ENCODE measurements around the gene SLC2A1. TPM values are rescaled to one million over a fixed set of nuclear protein-coding genes. Genes with fewer than 3 reads are reported as not detected.
A peak's percentile ranks its signal among the peaks of the same experiment; 100 is the strongest.

SLC2A1 gene
- total RNA-seq (1 to 10 TPM; 1.1 to 3.8 (median 2.0) TPM), polyA plus RNA-seq (1 to 10 TPM; 1.2 to 3.3 (median 2.5) TPM)
- long read RNA-seq, donor 1, partial matches to known transcripts: 2 of 3 reads
- long read RNA-seq, donor 1, other reads (novel, unspliced or antisense): 0 of 3 reads
- long read RNA-seq, donor 2, partial matches to known transcripts: 0 of 3 reads
- long read RNA-seq, donor 2, other reads (novel, unspliced or antisense): 0 of 3 reads

- Histone ChIP-seq H3K4me1 (peaks cover 7% of the 10 kb centered on the region), H3K4me3 (peak within 1 kb of the TSS; percentile 78), H3K9me3 (no peaks in the 10 kb centered on the region), H3K27ac (peak within 1 kb of the TSS; percentile 75), H3K27me3 (ENCODE audit: insufficient read depth in 3 of 3, low read length in 2 of 3) (peaks cover 2 to 46% (median 11%) of the 10 kb centered on the region in 3 donors), H3K36me3 (ENCODE audit: insufficient read depth in 1 of 2, low read depth in 1 of 2) (no peaks in the 10 kb centered on the region)
- TF ChIP-seq, protein P1, sequence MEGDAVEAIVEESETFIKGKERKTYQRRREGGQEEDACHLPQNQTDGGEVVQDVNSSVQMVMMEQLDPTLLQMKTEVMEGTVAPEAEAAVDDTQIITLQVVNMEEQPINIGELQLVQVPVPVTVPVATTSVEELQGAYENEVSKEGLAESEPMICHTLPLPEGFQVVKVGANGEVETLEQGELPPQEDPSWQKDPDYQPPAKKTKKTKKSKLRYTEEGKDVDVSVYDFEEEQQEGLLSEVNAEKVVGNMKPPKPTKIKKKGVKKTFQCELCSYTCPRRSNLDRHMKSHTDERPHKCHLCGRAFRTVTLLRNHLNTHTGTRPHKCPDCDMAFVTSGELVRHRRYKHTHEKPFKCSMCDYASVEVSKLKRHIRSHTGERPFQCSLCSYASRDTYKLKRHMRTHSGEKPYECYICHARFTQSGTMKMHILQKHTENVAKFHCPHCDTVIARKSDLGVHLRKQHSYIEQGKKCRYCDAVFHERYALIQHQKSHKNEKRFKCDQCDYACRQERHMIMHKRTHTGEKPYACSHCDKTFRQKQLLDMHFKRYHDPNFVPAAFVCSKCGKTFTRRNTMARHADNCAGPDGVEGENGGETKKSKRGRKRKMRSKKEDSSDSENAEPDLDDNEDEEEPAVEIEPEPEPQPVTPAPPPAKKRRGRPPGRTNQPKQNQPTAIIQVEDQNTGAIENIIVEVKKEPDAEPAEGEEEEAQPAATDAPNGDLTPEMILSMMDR (IDR thresholded peaks at IDR 0.05): no peak
- DNase-seq (peak; percentile 86 to 91), ATAC-seq (peak; percentile 83 to 97 (median 88))
- 0 to 1% (median 0%) methylated on average over 63 to 87 of the region's 87 CpGs for WGBS, 3 donors
- intact Hi-C loops (cut with DNase I): no loop called here
Measured at GRCh38 chr1:42958488-42959319, at the start of gene SLC2A1. Gene SLC2A1 (minus strand): TSS chr1:42958868. CDS start chr1:42958651, 217 bp downstream.

DNA sequence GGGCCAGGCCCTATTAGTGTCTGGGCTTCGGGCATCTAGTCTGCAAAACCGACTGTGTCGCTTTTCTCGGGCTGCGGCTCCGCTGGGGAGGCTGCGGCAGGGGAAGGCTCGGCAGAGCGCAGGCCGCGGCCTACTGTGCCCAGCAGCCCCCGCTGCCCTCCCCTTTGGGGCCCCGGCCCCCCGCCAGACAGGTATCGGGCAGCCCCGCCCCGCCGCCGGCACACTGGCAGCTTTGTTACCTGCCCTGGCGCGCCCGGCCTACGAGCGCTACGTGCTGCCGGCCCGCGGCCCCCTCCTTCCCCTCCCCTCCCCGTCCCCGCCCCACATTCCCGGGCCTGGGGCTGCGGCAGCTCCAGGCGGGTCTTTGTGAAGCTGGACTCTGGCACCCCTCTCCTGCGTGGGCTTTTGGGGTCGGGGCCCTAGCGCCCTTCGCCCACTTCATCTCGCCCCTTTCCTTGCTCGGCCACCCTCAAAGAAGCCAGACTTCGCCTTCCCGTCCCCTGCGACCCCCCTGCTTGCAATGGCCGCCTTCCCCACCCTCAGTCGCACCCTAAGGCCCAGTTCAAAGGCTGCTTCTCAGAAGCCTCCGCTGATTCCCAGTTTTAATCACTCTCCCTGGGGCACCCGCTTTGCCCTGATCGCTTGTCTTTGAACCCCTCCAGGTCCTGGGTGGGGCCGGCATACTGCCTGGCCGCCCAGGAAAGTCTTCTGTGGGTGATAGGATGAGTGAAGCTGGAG lies 48.9 kb upstream of the SLC2A1 start:
- no peak overlapping the region for H3K27ac ChIP-seq
- no peak overlapping the region for H3K4me3 ChIP-seq
- H3K27me3 ChIP-seq (ENCODE audit: insufficient read depth in 3 of 3, low read length in 2 of 3): peaks cover 0 to 40% (median 10%) of the 10 kb centered on the region in 3 donors
- no peaks in the 10 kb centered on the region for H3K36me3 ChIP-seq (ENCODE audit: insufficient read depth in 1 of 2, low read depth in 1 of 2)
- TF ChIP-seq, protein P1 (IDR thresholded peaks at IDR 0.05): no peak
- no peaks in the 10 kb centered on the region for H3K4me1 ChIP-seq
- intact Hi-C loops (cut with DNase I): no loop called here
- ATAC-seq: no peak
- no peaks in the 10 kb centered on the region for H3K9me3 ChIP-seq
- 44 to 50% (median 47%) methylated on average over 30 to 49 of the region's 49 CpGs for WGBS, 3 donors
- no peak for DNase-seq

DNA sequence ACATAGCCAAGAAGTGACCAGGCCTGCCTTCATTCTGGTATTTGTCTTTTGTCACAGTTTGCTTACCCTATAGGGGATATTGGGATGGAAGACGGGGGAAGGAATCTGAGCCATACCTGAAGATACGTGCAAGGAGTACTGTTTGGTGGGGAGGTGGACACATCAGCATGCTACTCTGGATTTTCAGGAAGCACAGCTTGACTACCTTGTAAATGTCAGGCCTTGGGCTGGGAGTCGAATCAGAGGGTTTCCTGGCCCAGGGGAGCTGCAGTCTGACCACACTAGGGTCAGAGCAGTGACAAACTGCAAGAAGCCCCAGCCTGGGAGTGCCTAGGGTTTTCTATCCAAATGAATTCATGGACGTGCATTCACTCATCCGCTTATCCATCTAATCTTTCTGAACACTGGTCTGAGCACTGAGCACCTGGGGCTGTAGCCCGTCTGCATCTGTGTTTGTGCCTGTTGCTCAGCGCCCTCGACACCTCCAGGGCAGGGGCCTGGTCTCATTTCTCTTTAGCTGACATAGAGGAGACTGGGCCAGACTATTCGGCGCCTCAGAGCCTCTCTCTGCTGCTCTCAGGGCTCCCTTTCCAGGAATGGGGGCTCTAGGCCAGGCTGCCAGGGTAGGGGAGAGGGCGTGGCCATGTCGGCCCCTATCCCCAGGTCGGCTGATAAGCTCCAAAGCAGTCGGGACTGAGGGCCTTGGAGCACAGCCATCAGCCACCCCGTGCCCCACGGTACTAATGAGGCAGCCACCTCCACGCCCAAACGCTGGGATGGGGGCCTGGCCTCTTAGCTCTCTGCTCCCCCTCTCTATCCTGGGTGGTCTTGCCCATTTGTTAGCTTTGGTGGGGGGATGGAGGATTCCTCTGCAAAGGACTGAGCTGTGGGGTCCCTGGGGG lies 47.0 kb upstream of the SLC2A1 start:
- H3K4me3 ChIP-seq: no peak overlapping the region
- WGBS, 3 donors: 64 to 70% (median 67%) methylated on average over 18 of the region's 18 CpGs
- peaks cover 0 to 38% (median 10%) of the 10 kb centered on the region in 3 donors for H3K27me3 ChIP-seq (ENCODE audit: insufficient read depth in 3 of 3, low read length in 2 of 3)
- H3K4me1 ChIP-seq: no peaks in the 10 kb centered on the region
- TF ChIP-seq, protein P1 (IDR thresholded peaks at IDR 0.05): no peak
- no peaks in the 10 kb centered on the region for H3K36me3 ChIP-seq (ENCODE audit: insufficient read depth in 1 of 2, low read depth in 1 of 2)
- no peak for DNase-seq
- intact Hi-C loops (cut with DNase I): no loop called here
- no peaks in the 10 kb centered on the region for H3K9me3 ChIP-seq
- no peak for ATAC-seq
- no peak overlapping the region for H3K27ac ChIP-seq
